Fibroblast of pulmonary artery (primary cell): Measurements from ENCODE around the gene MMP13.

Experiments used
- DNase-seq: peaks from one replicate; pipeline ENCODE4 v3.0.0-alpha.2; 2010; ENCODE audit warnings: low read depth
- H3K4me3 ChIP-seq: replicated peaks from 2 replicates; pipeline ENCODE4 v1.5.1; 2011; ENCODE audit warnings: low read depth, mild to moderate bottlenecking, control low read depth, low read length, moderate library complexity
- CTCF ChIP-seq: IDR thresholded peaks from 2 replicates; pipeline ENCODE4 v1.5.1; 2011; ENCODE audit warnings: mild to moderate bottlenecking, control low read depth, low read length, inconsistent platforms; ENCODE audit errors: missing control alignments

MMP13 gene

DNA sequence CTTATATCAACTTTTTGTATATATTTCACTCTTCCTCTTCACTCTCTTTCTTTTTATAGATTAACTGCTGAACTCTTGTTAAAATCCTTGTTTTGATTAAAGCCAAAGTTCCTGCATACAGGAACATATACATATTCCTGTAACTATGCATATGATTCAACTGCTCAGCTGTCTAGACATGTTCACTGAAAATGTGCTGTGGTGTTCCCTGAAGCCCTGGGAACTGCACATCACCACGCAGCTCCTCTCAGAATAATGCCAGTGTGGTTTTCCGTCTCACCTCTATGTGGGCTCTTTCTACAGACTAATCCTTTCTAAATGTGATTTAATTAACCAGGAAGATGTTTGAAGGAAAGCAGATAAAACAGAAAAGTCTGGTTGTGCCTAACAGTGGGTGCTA, 55.2 kb downstream of the MMP13 start:
- DNase-seq, result no peak
- TF ChIP-seq CTCF, result no peak
- H3K4me3 ChIP-seq, result no peak overlapping the region
